HEK293 (cell line): Measurements from ENCODE around the gene CCL14.

Experiments used
- CTCF ChIA-PET: fragments of 350-600 bp; formaldehyde crosslinking; extraction: SDS; loops from one replicate; lab custom pipeline; 2021; ENCODE audit warnings: antibody characterized with exemption; lab: Yijun Ruan, JAX
- POLR2A ChIA-PET: fragments of 300-600 bp; formaldehyde crosslinking; extraction: SDS; loops from one replicate; lab custom pipeline; 2020; ENCODE audit warnings: antibody characterized with exemption, inconsistent platforms; lab: Yijun Ruan, JAX
- H3K27ac ChIP-seq: fragments of 200-500 bp; sonication (Bioruptor generic); 2 replicates; pipeline ENCODE4 v1.5.1; 2014; ENCODE audit warnings: low read depth, low read length, control low read depth, inconsistent platforms; ENCODE audit errors: extremely low read depth
- H3K36me3 ChIP-seq, 2 experiments: fragments of 200-500 bp in 1 of 2; sonication (Bioruptor generic) in 1 of 2; 1 replicate in 1 of 2; 2 replicates in 1 of 2; pipeline ENCODE4 v1.5.1; 2014 to 2017; ENCODE audit warnings: inconsistent platforms in 2 of 2, low read length in 2 of 2; ENCODE audit not compliant: control insufficient read depth in 2 of 2, insufficient read depth in 1 of 2
- H3K4me1 ChIP-seq: fragments of 200-500 bp; sonication (Bioruptor generic); 2 replicates; pipeline ENCODE4 v1.5.1; 2014; ENCODE audit warnings: mild to moderate bottlenecking, low read length, inconsistent platforms; ENCODE audit not compliant: control insufficient read depth, insufficient read depth
- H3K4me3 ChIP-seq: 2 replicates; pipeline ENCODE4 v1.5.1; 2011; ENCODE audit warnings: low read depth, mild to moderate bottlenecking, control low read depth, low read length, moderate library complexity
- H3K9me3 ChIP-seq: fragments of 200-500 bp; sonication (Bioruptor generic); 2 replicates; pipeline ENCODE4 v1.5.1; 2014; ENCODE audit warnings: low read depth, low read length, inconsistent platforms; ENCODE audit not compliant: control insufficient read depth, insufficient read depth
- CTCF ChIP-seq: fragments of 450-650 bp; formaldehyde crosslinking; IDR thresholded peaks from 2 replicates; pipeline ENCODE4 v1.5.1; 2016; ENCODE audit warnings: missing biosample characterization, missing genetic modification characterization
- GLI2 ChIP-seq: fragments of 450-650 bp; formaldehyde crosslinking; IDR thresholded peaks from 2 replicates; pipeline ENCODE4; 2017; ENCODE audit warnings: missing biosample characterization, missing genetic modification characterization, low read depth, borderline replicate concordance
- GLIS1 ChIP-seq: fragments of 450-650 bp; formaldehyde crosslinking; IDR thresholded peaks from 2 replicates; pipeline ENCODE4 v1.5.1; 2016; ENCODE audit warnings: missing biosample characterization, missing genetic modification characterization
- PRDM10 ChIP-seq: fragments of 450-650 bp; formaldehyde crosslinking; IDR thresholded peaks from 2 replicates; pipeline ENCODE4 v1.5.1; 2016; ENCODE audit warnings: missing biosample characterization, missing genetic modification characterization
- REST ChIP-seq: fragments of 450-650 bp; formaldehyde crosslinking; IDR thresholded peaks from 2 replicates; pipeline ENCODE4 v1.5.1; 2016; ENCODE audit warnings: missing biosample characterization, missing genetic modification characterization
- SETDB1 ChIP-seq: IDR thresholded peaks from one replicate; pipeline ENCODE4 v1.6.1; 2017; ENCODE audit warnings: mild to moderate bottlenecking, low read length, moderate library complexity, mixed read lengths; ENCODE audit not compliant: insufficient read length
- SP2 ChIP-seq: fragments of 450-650 bp; formaldehyde crosslinking; IDR thresholded peaks from 2 replicates; pipeline ENCODE4 v1.5.1; 2016; ENCODE audit warnings: missing biosample characterization, missing genetic modification characterization
- TRIM28 ChIP-seq: IDR thresholded peaks from 2 replicates; pipeline ENCODE4 v1.6.1; 2011; ENCODE audit warnings: low read length, control low read depth, borderline replicate concordance
- ZFHX2 ChIP-seq: fragments of 450-650 bp; formaldehyde crosslinking; conservative IDR thresholded peaks from 2 replicates; pipeline ENCODE4 v1.5.1; 2016; ENCODE audit warnings: missing biosample characterization, missing genetic modification characterization
- ZNF133 ChIP-seq: fragments of 450-650 bp; formaldehyde crosslinking; IDR thresholded peaks from 2 replicates; pipeline ENCODE4 v1.5.1; 2016; ENCODE audit warnings: missing biosample characterization, missing genetic modification characterization
- ZNF335 ChIP-seq: fragments of 450-650 bp; formaldehyde crosslinking; conservative IDR thresholded peaks from 2 replicates; pipeline ENCODE4 v1.5.1; 2016; ENCODE audit warnings: missing biosample characterization, missing genetic modification characterization
- ZNF423 ChIP-seq: fragments of 450-650 bp; formaldehyde crosslinking; IDR thresholded peaks from 2 replicates; pipeline ENCODE4 v1.5.1; 2016; ENCODE audit warnings: missing biosample characterization, missing genetic modification characterization
- ZNF426 ChIP-seq: fragments of 450-650 bp; formaldehyde crosslinking; IDR thresholded peaks from 2 replicates; pipeline ENCODE4 v1.5.1; 2017; ENCODE audit warnings: missing biosample characterization, missing genetic modification characterization, mild to moderate bottlenecking, inconsistent platforms, moderate library complexity
- ZNF433 ChIP-seq: fragments of 450-650 bp; formaldehyde crosslinking; IDR thresholded peaks from 2 replicates; pipeline ENCODE4 v1.5.1; 2016; ENCODE audit warnings: missing biosample characterization, missing genetic modification characterization, low read depth
- ZNF561 ChIP-seq: fragments of 450-650 bp; IDR thresholded peaks from 2 replicates; pipeline ENCODE4 v1.5.1; 2018; ENCODE audit warnings: missing biosample characterization, missing genetic modification characterization, borderline replicate concordance
- ZNF660 ChIP-seq: fragments of 450-650 bp; IDR thresholded peaks from 2 replicates; pipeline ENCODE4 v1.5.1; 2018; ENCODE audit warnings: missing biosample characterization, mild to moderate bottlenecking, missing genetic modification characterization
- ZNF776 ChIP-seq: fragments of 450-650 bp; formaldehyde crosslinking; IDR thresholded peaks from 2 replicates; pipeline ENCODE4 v1.5.0; 2017; ENCODE audit warnings: missing biosample characterization, missing genetic modification characterization, borderline replicate concordance
- TF ChIP-seq, protein P1 (sequence below): fragments of 450-650 bp; formaldehyde crosslinking; IDR thresholded peaks from 2 replicates; pipeline ENCODE4 v1.5.1; 2016; ENCODE audit warnings: missing biosample characterization, missing genetic modification characterization
- TF ChIP-seq, protein P2 (sequence below): fragments of 450-650 bp; formaldehyde crosslinking; IDR thresholded peaks from 2 replicates; pipeline ENCODE4; 2016; ENCODE audit warnings: missing biosample characterization, missing genetic modification characterization
- TF ChIP-seq, protein P3 (sequence below): fragments of 450-650 bp; formaldehyde crosslinking; IDR thresholded peaks from 2 replicates; pipeline ENCODE4 v1.5.1; 2017; ENCODE audit warnings: missing biosample characterization, missing genetic modification characterization

CCL14 gene

DNA sequence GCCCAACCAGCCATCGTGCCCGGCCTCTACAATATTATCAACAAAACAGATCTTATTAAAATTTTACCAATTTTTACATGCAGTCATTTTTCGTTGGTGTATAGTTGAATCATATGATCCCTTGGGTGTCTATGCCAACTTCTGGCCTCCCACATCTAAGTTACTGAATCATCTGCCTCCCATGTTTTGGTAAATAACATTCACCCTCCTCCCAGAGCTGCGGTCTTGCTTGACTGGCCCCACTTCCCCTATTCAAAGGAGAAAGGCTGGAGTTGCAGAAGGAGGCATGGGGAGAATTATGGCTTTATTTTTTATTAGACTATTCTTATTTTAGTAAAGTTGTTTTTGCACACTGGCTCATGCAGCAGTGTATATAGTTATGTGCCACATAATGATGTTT is 49.7 kb upstream of the CCL14 start (continued):
- no peak for TF ChIP-seq REST (tag by site-specific recombination)
- no peak for TF ChIP-seq ZNF423
- TF ChIP-seq PRDM10 (tag by site-specific recombination), result no peak
- no peak for TF ChIP-seq SETDB1
- TF ChIP-seq ZNF433 (tag by site-specific recombination), result no peak
- TF ChIP-seq TRIM28, result no peak
- TF ChIP-seq ZNF335 (tag by site-specific recombination), result no peak
- TF ChIP-seq, protein P1, sequence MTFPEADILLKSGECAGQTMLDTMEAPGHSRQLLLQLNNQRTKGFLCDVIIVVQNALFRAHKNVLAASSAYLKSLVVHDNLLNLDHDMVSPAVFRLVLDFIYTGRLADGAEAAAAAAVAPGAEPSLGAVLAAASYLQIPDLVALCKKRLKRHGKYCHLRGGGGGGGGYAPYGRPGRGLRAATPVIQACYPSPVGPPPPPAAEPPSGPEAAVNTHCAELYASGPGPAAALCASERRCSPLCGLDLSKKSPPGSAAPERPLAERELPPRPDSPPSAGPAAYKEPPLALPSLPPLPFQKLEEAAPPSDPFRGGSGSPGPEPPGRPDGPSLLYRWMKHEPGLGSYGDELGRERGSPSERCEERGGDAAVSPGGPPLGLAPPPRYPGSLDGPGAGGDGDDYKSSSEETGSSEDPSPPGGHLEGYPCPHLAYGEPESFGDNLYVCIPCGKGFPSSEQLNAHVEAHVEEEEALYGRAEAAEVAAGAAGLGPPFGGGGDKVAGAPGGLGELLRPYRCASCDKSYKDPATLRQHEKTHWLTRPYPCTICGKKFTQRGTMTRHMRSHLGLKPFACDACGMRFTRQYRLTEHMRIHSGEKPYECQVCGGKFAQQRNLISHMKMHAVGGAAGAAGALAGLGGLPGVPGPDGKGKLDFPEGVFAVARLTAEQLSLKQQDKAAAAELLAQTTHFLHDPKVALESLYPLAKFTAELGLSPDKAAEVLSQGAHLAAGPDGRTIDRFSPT (tag by site-specific recombination), result no peak

- Histone ChIP-seq H3K4me3 (no peak overlapping the region), H3K36me3 (no peaks in the 10 kb centered on the region), H3K27ac (no peak overlapping the region), H3K4me1 (no peaks in the 10 kb centered on the region), H3K9me3 (no peaks in the 10 kb centered on the region)
- no peak for TF ChIP-seq CTCF (tag by site-specific recombination)
- TF ChIP-seq, protein P2, sequence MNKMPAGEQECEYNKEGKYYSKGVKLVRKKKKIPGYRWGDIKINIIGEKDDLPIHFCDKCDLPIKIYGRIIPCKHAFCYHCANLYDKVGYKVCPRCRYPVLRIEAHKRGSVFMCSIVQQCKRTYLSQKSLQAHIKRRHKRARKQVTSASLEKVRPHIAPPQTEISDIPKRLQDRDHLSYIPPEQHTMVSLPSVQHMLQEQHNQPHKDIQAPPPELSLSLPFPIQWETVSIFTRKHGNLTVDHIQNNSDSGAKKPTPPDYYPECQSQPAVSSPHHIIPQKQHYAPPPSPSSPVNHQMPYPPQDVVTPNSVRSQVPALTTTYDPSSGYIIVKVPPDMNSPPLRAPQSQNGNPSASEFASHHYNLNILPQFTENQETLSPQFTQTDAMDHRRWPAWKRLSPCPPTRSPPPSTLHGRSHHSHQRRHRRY (tag by site-specific recombination), result no peak
- TF ChIP-seq, protein P3, sequence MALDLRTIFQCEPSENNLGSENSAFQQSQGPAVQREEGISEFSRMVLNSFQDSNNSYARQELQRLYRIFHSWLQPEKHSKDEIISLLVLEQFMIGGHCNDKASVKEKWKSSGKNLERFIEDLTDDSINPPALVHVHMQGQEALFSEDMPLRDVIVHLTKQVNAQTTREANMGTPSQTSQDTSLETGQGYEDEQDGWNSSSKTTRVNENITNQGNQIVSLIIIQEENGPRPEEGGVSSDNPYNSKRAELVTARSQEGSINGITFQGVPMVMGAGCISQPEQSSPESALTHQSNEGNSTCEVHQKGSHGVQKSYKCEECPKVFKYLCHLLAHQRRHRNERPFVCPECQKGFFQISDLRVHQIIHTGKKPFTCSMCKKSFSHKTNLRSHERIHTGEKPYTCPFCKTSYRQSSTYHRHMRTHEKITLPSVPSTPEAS (tag by site-specific recombination), result no peak
- no peak for TF ChIP-seq ZNF561 (tag by site-specific recombination)
- no peak for TF ChIP-seq SP2 (tag by site-specific recombination)
- TF ChIP-seq TRIM28, result no peak
- no peak for TF ChIP-seq ZNF776 (tag by site-specific recombination)
- TF ChIP-seq ZNF133 (tag by site-specific recombination), result no peak
- TF ChIP-seq ZNF660 (tag by site-specific recombination), result no peak
- TF ChIP-seq GLIS1 (tag by site-specific recombination), result no peak
- no peak for TF ChIP-seq GLI2 (tag by site-specific recombination)
- no peak for TF ChIP-seq ZFHX2 (tag by site-specific recombination)
- no peak for TF ChIP-seq ZNF426 (tag by site-specific recombination)
- POLR2A ChIA-PET, result no interaction called here
- CTCF ChIA-PET, result no interaction called here
Measured at GRCh38 chr17:36034127-36034526, 47.6 kb upstream of the CCL14 start.
